ENCODE data around the gene UROC1. TPM values are rescaled to one million over a fixed set of nuclear protein-coding genes. Genes with fewer than 3 reads are reported as not detected.

Gene UROC1
- total RNA-seq, 1 experiment from 2014 or later, result not detected

- intact Hi-C loops (cut with micrococcal nuclease; ENCODE audit: unreplicated experiment), result no loop called here
- no peak overlapping the region for H3K27ac ChIP-seq (ENCODE audit: low read depth, low read length, poor library complexity, severe bottlenecking)
- no TSS peak for BruUV-seq (replicated peaks)
- DNase-seq (ENCODE audit: low spot score), result no peak
- no peaks in the 10 kb centered on the region for H3K36me3 ChIP-seq (ENCODE audit: insufficient read depth, low read length, poor library complexity, severe bottlenecking)
- H3K9me3 ChIP-seq (ENCODE audit: low read depth, low read length, poor library complexity, severe bottlenecking), result no peaks in the 10 kb centered on the region
- CTCF ChIA-PET, result no interaction called here
- H3K27me3 ChIP-seq (replicated peaks; ENCODE audit: insufficient read depth, low read depth, low read length, poor library complexity), result no peaks in the 10 kb centered on the region
- TF ChIP-seq CTCF (conservative IDR thresholded peaks at IDR 0.05; ENCODE audit: low read depth, low read length) (no peak), EZH2 (IDR thresholded peaks at IDR 0.05; ENCODE audit: borderline replicate concordance, low read depth, low read length, poor library complexity, severe bottlenecking) (no peak)
- POLR2A ChIA-PET (ENCODE audit: low non-redundant PET), result no interaction called here
- H3K4me1 ChIP-seq (ENCODE audit: insufficient read depth, low read length, poor library complexity, severe bottlenecking), result no peaks in the 10 kb centered on the region
- no peak overlapping the region for H3K4me3 ChIP-seq (ENCODE audit: low read depth, low read length, poor library complexity, severe bottlenecking)
These were observed 5.5 kb downstream of the UROC1 start for GRCh38 chr3:126512026-126512425.

- no peaks in the 10 kb centered on the region for H3K9me3 ChIP-seq (ENCODE audit: low read depth, low read length, poor library complexity, severe bottlenecking)
- no peak for DNase-seq (ENCODE audit: low spot score)
- TF ChIP-seq EZH2 (IDR thresholded peaks at IDR 0.05; ENCODE audit: borderline replicate concordance, low read depth, low read length, poor library complexity, severe bottlenecking), result no peak
- no peak for TF ChIP-seq CTCF (conservative IDR thresholded peaks at IDR 0.05; ENCODE audit: low read depth, low read length)
- H3K4me1 ChIP-seq (ENCODE audit: insufficient read depth, low read length, poor library complexity, severe bottlenecking), result no peaks in the 10 kb centered on the region
- intact Hi-C loops (cut with micrococcal nuclease; ENCODE audit: unreplicated experiment), result no loop called here
- H3K27ac ChIP-seq (ENCODE audit: low read depth, low read length, poor library complexity, severe bottlenecking), result no peak overlapping the region
- no peaks in the 10 kb centered on the region for H3K27me3 ChIP-seq (replicated peaks; ENCODE audit: insufficient read depth, low read depth, low read length, poor library complexity)
- no peak overlapping the region for H3K4me3 ChIP-seq (ENCODE audit: low read depth, low read length, poor library complexity, severe bottlenecking)
- ChIA-PET CTCF (no interaction called here), POLR2A (ENCODE audit: low non-redundant PET) (no interaction called here)
- H3K36me3 ChIP-seq (ENCODE audit: insufficient read depth, low read length, poor library complexity, severe bottlenecking), result no peaks in the 10 kb centered on the region
- BruUV-seq (replicated peaks), result no TSS peak
These were observed 6.3 kb downstream of the UROC1 start for GRCh38 chr3:126511291-126511690.

- Histone ChIP-seq H3K36me3 (ENCODE audit: insufficient read depth, low read length, poor library complexity, severe bottlenecking) (no peaks in the 10 kb centered on the region), H3K27me3 (replicated peaks; ENCODE audit: insufficient read depth, low read depth, low read length, poor library complexity) (no peaks in the 10 kb centered on the region), H3K9me3 (ENCODE audit: low read depth, low read length, poor library complexity, severe bottlenecking) (no peaks in the 10 kb centered on the region), H3K4me3 (ENCODE audit: low read depth, low read length, poor library complexity, severe bottlenecking) (no peak overlapping the region), H3K4me1 (ENCODE audit: insufficient read depth, low read length, poor library complexity, severe bottlenecking) (no peaks in the 10 kb centered on the region), H3K27ac (ENCODE audit: low read depth, low read length, poor library complexity, severe bottlenecking) (no peak overlapping the region)
- BruUV-seq (replicated peaks), result no TSS peak
- TF ChIP-seq CTCF (conservative IDR thresholded peaks at IDR 0.05; ENCODE audit: low read depth, low read length) (no peak), EZH2 (IDR thresholded peaks at IDR 0.05; ENCODE audit: borderline replicate concordance, low read depth, low read length, poor library complexity, severe bottlenecking) (no peak)
- intact Hi-C loops (cut with micrococcal nuclease; ENCODE audit: unreplicated experiment), result no loop called here
- ChIA-PET CTCF (no interaction called here), POLR2A (ENCODE audit: low non-redundant PET) (no interaction called here)
- no peak for DNase-seq (ENCODE audit: low spot score)
These were observed 7.2 kb downstream of the UROC1 start for GRCh38 chr3:126510308-126510910.
